IMR-90 (cell line): ENCODE results near the gene NRXN2.

Source experiments
- CEBPB ChIP-seq: IDR thresholded peaks from 2 replicates; pipeline ENCODE4 v1.6.1; 2012; ENCODE audit warnings: low read depth, low read length, improper control_type of control experiment
- CHD1 ChIP-seq: IDR thresholded peaks from 2 replicates; pipeline ENCODE4 v1.6.1; 2012; ENCODE audit warnings: low read depth, low read length, improper control_type of control experiment
- FOS ChIP-seq: fragments of 150-350 bp; IDR thresholded peaks from 2 replicates; pipeline ENCODE4 v1.6.1; 2016; ENCODE audit warnings: low read depth, low read length
- MAFK ChIP-seq: IDR thresholded peaks from 2 replicates; pipeline ENCODE4 v1.6.1; 2012; ENCODE audit warnings: low read depth, low read length, improper control_type of control experiment
- POLR2A ChIP-seq: IDR thresholded peaks from 2 replicates; pipeline ENCODE4 v1.6.1; 2012; ENCODE audit warnings: mild to moderate bottlenecking, low read depth, low read length
- RCOR1 ChIP-seq: IDR thresholded peaks from 2 replicates; pipeline ENCODE4 v1.6.1; 2012; ENCODE audit warnings: mild to moderate bottlenecking, low read length, improper control_type of control experiment; ENCODE audit not compliant: insufficient replicate concordance
- SMC3 ChIP-seq: fragments of 150-350 bp; IDR thresholded peaks from 2 replicates; pipeline ENCODE4 v1.6.1; 2016; ENCODE audit warnings: low read depth, mild to moderate bottlenecking, antibody characterized with exemption, low read length, moderate library complexity
- TF ChIP-seq, protein P1 (sequence below): conservative IDR thresholded peaks from 2 replicates; pipeline ENCODE4 v1.5.1; 2012; ENCODE audit warnings: mild to moderate bottlenecking, low read depth, low read length, improper control_type of control experiment
- TF ChIP-seq, protein P2 (sequence below): fragments of 150-350 bp; IDR thresholded peaks from 2 replicates; pipeline ENCODE4 v1.6.1; 2017; ENCODE audit warnings: mild to moderate bottlenecking, antibody characterized with exemption, low read length, low read depth

DNA sequence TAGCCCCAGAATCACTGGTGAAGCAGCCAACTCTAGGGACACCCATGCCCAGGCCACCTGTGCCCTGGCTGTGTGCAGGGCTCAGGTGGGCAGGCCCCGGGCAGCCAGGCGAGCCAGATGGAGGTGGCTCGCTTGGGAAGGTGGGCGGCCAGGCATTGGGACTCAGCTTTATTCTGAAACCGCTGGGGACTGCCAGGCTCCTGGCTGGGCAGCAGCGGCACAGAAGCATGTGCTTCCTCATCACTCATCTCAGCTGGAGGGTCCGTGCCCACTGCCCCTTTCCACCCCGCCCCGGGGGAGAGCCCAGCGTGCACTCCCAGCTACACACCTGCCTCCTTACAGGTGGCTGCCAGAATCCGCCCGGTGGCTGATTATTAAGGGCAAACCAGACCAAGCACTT is 159.0 kb downstream of the NRXN2 start:
- TF ChIP-seq POLR2A (no peak), MAFK (no peak), CEBPB (no peak), RCOR1 (no peak), CHD1 (no peak), FOS (no peak), SMC3 (no peak)
- TF ChIP-seq, protein P1, sequence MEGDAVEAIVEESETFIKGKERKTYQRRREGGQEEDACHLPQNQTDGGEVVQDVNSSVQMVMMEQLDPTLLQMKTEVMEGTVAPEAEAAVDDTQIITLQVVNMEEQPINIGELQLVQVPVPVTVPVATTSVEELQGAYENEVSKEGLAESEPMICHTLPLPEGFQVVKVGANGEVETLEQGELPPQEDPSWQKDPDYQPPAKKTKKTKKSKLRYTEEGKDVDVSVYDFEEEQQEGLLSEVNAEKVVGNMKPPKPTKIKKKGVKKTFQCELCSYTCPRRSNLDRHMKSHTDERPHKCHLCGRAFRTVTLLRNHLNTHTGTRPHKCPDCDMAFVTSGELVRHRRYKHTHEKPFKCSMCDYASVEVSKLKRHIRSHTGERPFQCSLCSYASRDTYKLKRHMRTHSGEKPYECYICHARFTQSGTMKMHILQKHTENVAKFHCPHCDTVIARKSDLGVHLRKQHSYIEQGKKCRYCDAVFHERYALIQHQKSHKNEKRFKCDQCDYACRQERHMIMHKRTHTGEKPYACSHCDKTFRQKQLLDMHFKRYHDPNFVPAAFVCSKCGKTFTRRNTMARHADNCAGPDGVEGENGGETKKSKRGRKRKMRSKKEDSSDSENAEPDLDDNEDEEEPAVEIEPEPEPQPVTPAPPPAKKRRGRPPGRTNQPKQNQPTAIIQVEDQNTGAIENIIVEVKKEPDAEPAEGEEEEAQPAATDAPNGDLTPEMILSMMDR: no peak
- TF ChIP-seq, protein P2, sequence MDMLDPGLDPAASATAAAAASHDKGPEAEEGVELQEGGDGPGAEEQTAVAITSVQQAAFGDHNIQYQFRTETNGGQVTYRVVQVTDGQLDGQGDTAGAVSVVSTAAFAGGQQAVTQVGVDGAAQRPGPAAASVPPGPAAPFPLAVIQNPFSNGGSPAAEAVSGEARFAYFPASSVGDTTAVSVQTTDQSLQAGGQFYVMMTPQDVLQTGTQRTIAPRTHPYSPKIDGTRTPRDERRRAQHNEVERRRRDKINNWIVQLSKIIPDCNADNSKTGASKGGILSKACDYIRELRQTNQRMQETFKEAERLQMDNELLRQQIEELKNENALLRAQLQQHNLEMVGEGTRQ: no peak
